ENCODE data around the gene ADCY5.
A peak's percentile ranks its signal among the peaks of the same experiment; 100 is the strongest.

The ADCY5 gene

GRCh38 chr3:123476967-123477750 lies 28.3 kb upstream of the ADCY5 start:
- Mint-ChIP-seq H3K4me3 (no peak overlapping the region), H3K27ac (no peak overlapping the region), H3K4me1 (ENCODE audit: low read depth) (no peaks in the 10 kb centered on the region), H3K36me3 (no peaks in the 10 kb centered on the region), H3K27me3 (peaks cover 7% of the 10 kb centered on the region), H3K9me3 (ENCODE audit: low read depth) (no peaks in the 10 kb centered on the region)

- Mint-ChIP-seq H3K4me3 (no peak overlapping the region), H3K27ac (no peak overlapping the region), H3K36me3 (no peaks in the 10 kb centered on the region), H3K4me1 (ENCODE audit: low read depth) (no peaks in the 10 kb centered on the region), H3K9me3 (ENCODE audit: low read depth) (no peaks in the 10 kb centered on the region), H3K27me3 (peaks cover 7% of the 10 kb centered on the region)
These were observed 26.9 kb upstream of the ADCY5 start for GRCh38 chr3:123475786-123476185.

- H3K4me3 Mint-ChIP-seq = no peak overlapping the region
- H3K36me3 Mint-ChIP-seq = no peaks in the 10 kb centered on the region
- no peaks in the 10 kb centered on the region for H3K4me1 Mint-ChIP-seq (ENCODE audit: low read depth)
- peaks cover 3% of the 10 kb centered on the region for H3K27me3 Mint-ChIP-seq
- H3K27ac Mint-ChIP-seq = no peak overlapping the region
- H3K9me3 Mint-ChIP-seq (ENCODE audit: low read depth) = no peaks in the 10 kb centered on the region
These were observed 22.2 kb upstream of the ADCY5 start for GRCh38 chr3:123471106-123471505.

- Mint-ChIP-seq H3K9me3 (ENCODE audit: low read depth) (no peaks in the 10 kb centered on the region), H3K4me1 (ENCODE audit: low read depth) (no peaks in the 10 kb centered on the region), H3K27ac (no peak overlapping the region), H3K36me3 (no peaks in the 10 kb centered on the region), H3K4me3 (no peak overlapping the region), H3K27me3 (peaks cover 3% of the 10 kb centered on the region)
These were observed 20.6 kb upstream of the ADCY5 start for GRCh38 chr3:123469323-123469995.

- H3K4me1 Mint-ChIP-seq (ENCODE audit: low read depth) = no peaks in the 10 kb centered on the region
- H3K27me3 Mint-ChIP-seq = peaks cover 4% of the 10 kb centered on the region
- H3K9me3 Mint-ChIP-seq (ENCODE audit: low read depth) = no peaks in the 10 kb centered on the region
- H3K36me3 Mint-ChIP-seq = no peaks in the 10 kb centered on the region
- H3K4me3 Mint-ChIP-seq = no peak overlapping the region
- no peak overlapping the region for H3K27ac Mint-ChIP-seq
These were observed 18.2 kb upstream of the ADCY5 start for GRCh38 chr3:123467046-123467445.

GRCh38 chr3:123464211-123464610 lies 15.3 kb upstream of the ADCY5 start:
- Mint-ChIP-seq H3K27me3 (peaks cover 4% of the 10 kb centered on the region), H3K36me3 (no peaks in the 10 kb centered on the region), H3K4me1 (ENCODE audit: low read depth) (no peaks in the 10 kb centered on the region), H3K27ac (no peak overlapping the region), H3K9me3 (ENCODE audit: low read depth) (no peaks in the 10 kb centered on the region), H3K4me3 (no peak overlapping the region)

- Mint-ChIP-seq H3K36me3 (no peaks in the 10 kb centered on the region), H3K9me3 (ENCODE audit: low read depth) (no peaks in the 10 kb centered on the region), H3K4me1 (ENCODE audit: low read depth) (no peaks in the 10 kb centered on the region), H3K27me3 (peaks cover 17% of the 10 kb centered on the region), H3K4me3 (no peak overlapping the region), H3K27ac (no peak overlapping the region)
These were observed 11.0 kb upstream of the ADCY5 start for GRCh38 chr3:123459862-123460261.

- H3K9me3 Mint-ChIP-seq (ENCODE audit: low read depth) = no peaks in the 10 kb centered on the region
- peaks cover 21% of the 10 kb centered on the region for H3K27me3 Mint-ChIP-seq
- no peak overlapping the region for H3K4me3 Mint-ChIP-seq
- no peaks in the 10 kb centered on the region for H3K4me1 Mint-ChIP-seq (ENCODE audit: low read depth)
- no peaks in the 10 kb centered on the region for H3K36me3 Mint-ChIP-seq
- H3K27ac Mint-ChIP-seq = no peak overlapping the region
These were observed 9.4 kb upstream of the ADCY5 start for GRCh38 chr3:123458255-123458654.

- no peak overlapping the region for H3K27ac Mint-ChIP-seq
These were observed 9.0 kb upstream of the ADCY5 start for GRCh38 chr3:123457841-123458240.

GRCh38 chr3:123453675-123454074 lies 4.8 kb upstream of the ADCY5 start:
- Mint-ChIP-seq H3K27ac (no peak overlapping the region), H3K4me3 (no peak overlapping the region), H3K9me3 (ENCODE audit: low read depth) (no peaks in the 10 kb centered on the region), H3K27me3 (peaks cover 30% of the 10 kb centered on the region), H3K4me1 (ENCODE audit: low read depth) (no peaks in the 10 kb centered on the region), H3K36me3 (no peaks in the 10 kb centered on the region)

More at GRCh38 chr3:123457841-123458240, 9.0 kb upstream of the ADCY5 start:
- Mint-ChIP-seq H3K27me3 (peaks cover 21% of the 10 kb centered on the region), H3K4me1 (ENCODE audit: low read depth) (no peaks in the 10 kb centered on the region), H3K36me3 (no peaks in the 10 kb centered on the region), H3K4me3 (no peak overlapping the region), H3K9me3 (ENCODE audit: low read depth) (no peaks in the 10 kb centered on the region)

GRCh38 chr3:123451186-123451585 lies 2.3 kb upstream of the ADCY5 start:
- no peaks in the 10 kb centered on the region for H3K36me3 Mint-ChIP-seq
- H3K9me3 Mint-ChIP-seq (ENCODE audit: low read depth) = no peaks in the 10 kb centered on the region
- peaks cover 1% of the 10 kb centered on the region for H3K4me1 Mint-ChIP-seq (ENCODE audit: low read depth)
- no peak overlapping the region for H3K27ac Mint-ChIP-seq
- peaks cover 26% of the 10 kb centered on the region for H3K27me3 Mint-ChIP-seq
- H3K4me3 Mint-ChIP-seq = no peak overlapping the region

- H3K9me3 Mint-ChIP-seq (ENCODE audit: low read depth) = no peaks in the 10 kb centered on the region
- no peak overlapping the region for H3K27ac Mint-ChIP-seq
- peaks cover 28% of the 10 kb centered on the region for H3K27me3 Mint-ChIP-seq
- peak overlapping the region; percentile 72 for H3K4me3 Mint-ChIP-seq
- H3K4me1 Mint-ChIP-seq (ENCODE audit: low read depth) = peaks cover 1% of the 10 kb centered on the region
- no peaks in the 10 kb centered on the region for H3K36me3 Mint-ChIP-seq
These were observed 1.2 kb upstream of the ADCY5 start for GRCh38 chr3:123449997-123450604.

GRCh38 chr3:123449102-123449996 lies 459 bp upstream of the ADCY5 start:
- peaks cover 1% of the 10 kb centered on the region for H3K4me1 Mint-ChIP-seq (ENCODE audit: low read depth)
- peaks cover 30% of the 10 kb centered on the region for H3K27me3 Mint-ChIP-seq
- no peaks in the 10 kb centered on the region for H3K9me3 Mint-ChIP-seq (ENCODE audit: low read depth)
- H3K36me3 Mint-ChIP-seq = no peaks in the 10 kb centered on the region
- H3K4me3 Mint-ChIP-seq = no peak overlapping the region
- H3K27ac Mint-ChIP-seq = no peak overlapping the region

GRCh38 chr3:123447749-123448517 lies 957 bp downstream of the ADCY5 start:
- no peak overlapping the region for H3K27ac Mint-ChIP-seq
- H3K9me3 Mint-ChIP-seq (ENCODE audit: low read depth) = no peaks in the 10 kb centered on the region
- peak overlapping the region; percentile 78 for H3K4me3 Mint-ChIP-seq
- H3K36me3 Mint-ChIP-seq = no peaks in the 10 kb centered on the region
- peaks cover 31% of the 10 kb centered on the region for H3K27me3 Mint-ChIP-seq
- H3K4me1 Mint-ChIP-seq (ENCODE audit: low read depth) = peaks cover 1% of the 10 kb centered on the region

Measured in activated naive CD8-positive, alpha-beta T cell (primary cell).